Body of pancreas (tissue), 4 donors: ENCODE measurements around the gene FUNDC2. TPM values are rescaled to one million over a fixed set of nuclear protein-coding genes. Genes with fewer than 3 reads are reported as not detected.
A peak's percentile ranks its signal among the peaks of the same experiment; 100 is the strongest.

Experiments
- ATAC-seq: fragments of 150-250 bp; one replicate; pipeline ENCODE4 v1.9.1; 2016
- DNase-seq, 4 donors: peaks; one replicate each; pipeline ENCODE4 v3.0.0-alpha.2; 2019
- H3K27ac ChIP-seq, 4 donors: fragments of 200-600 bp; sonication (generic); 1 replicate in 3 of 4; 2 replicates in 1 of 4; pipeline versions ENCODE4 v1.5.1 to v1.6.1; 2016 to 2019; ENCODE audit warnings: mild to moderate bottlenecking in 1 of 4, mixed read lengths in 1 of 4, moderate library complexity in 1 of 4
- H3K27me3 ChIP-seq, 2 donors: fragments of 200-600 bp; sonication (generic); one replicate each; pipeline ENCODE4 v1.6.0; 2016; ENCODE audit warnings: mild to moderate bottlenecking in 1 of 2
- H3K36me3 ChIP-seq, 2 donors: fragments of 200-600 bp; sonication (generic); replicated peaks in 1 of 2; 2 replicates each; pipeline ENCODE4 v1.5.1; 2016; ENCODE audit warnings: low read depth in 2 of 2; ENCODE audit not compliant: insufficient read depth in 1 of 2
- H3K4me1 ChIP-seq: fragments of 200-600 bp; sonication (generic); one replicate; pipeline ENCODE4 v1.6.0; 2016
- H3K4me3 ChIP-seq, 2 donors: fragments of 200-600 bp; sonication (generic); 1 replicate in 1 of 2; 2 replicates in 1 of 2; pipeline ENCODE4 v1.5.1; 2016 to 2019
- H3K9me3 ChIP-seq, 3 donors: fragments of 200-600 bp; sonication (generic); 1 replicate in 2 of 3; 2 replicates in 1 of 3; pipeline ENCODE4 v1.5.1; 2016
- CTCF ChIP-seq, 7 experiments: fragments of 450-650 bp in 4 of 7; fragments of 200-600 bp in 3 of 7; sonication (generic) in 3 of 7; IDR thresholded peaks; one replicate each; pipeline ENCODE4 v1.5.1; 2016 to 2019; ENCODE audit warnings: antibody characterized with exemption in 7 of 7
- POLR2A ChIP-seq, 3 donors: fragments of 450-650 bp; IDR thresholded peaks; one replicate each; pipeline ENCODE4 v1.6.1; 2016; ENCODE audit warnings: antibody characterized with exemption in 3 of 3, mild to moderate bottlenecking in 2 of 3
- WGBS, 2 donors: methylation state at CpG; one replicate each; pipeline ENCODE4 v1.1.5; 2017; 5-methylcytosine and 5-hydroxymethylcytosine counted together
- intact Hi-C: fragments of 100-400 bp; cut with DNase I; formaldehyde crosslinking; loops from one replicate; pipeline ENCODE4 v1.15.1; 2023
- total RNA-seq, 2 donors: library from RNA; depleted of rRNA; stranded (reverse); fragments of >200 nt; gene quantifications; one replicate each; pipeline ENCODE4 v1.1.0, GENCODE V29; 2016

FUNDC2 gene
- total RNA-seq, 2 donors from 2014 or later, result 28.8 to 66.3 TPM

DNA sequence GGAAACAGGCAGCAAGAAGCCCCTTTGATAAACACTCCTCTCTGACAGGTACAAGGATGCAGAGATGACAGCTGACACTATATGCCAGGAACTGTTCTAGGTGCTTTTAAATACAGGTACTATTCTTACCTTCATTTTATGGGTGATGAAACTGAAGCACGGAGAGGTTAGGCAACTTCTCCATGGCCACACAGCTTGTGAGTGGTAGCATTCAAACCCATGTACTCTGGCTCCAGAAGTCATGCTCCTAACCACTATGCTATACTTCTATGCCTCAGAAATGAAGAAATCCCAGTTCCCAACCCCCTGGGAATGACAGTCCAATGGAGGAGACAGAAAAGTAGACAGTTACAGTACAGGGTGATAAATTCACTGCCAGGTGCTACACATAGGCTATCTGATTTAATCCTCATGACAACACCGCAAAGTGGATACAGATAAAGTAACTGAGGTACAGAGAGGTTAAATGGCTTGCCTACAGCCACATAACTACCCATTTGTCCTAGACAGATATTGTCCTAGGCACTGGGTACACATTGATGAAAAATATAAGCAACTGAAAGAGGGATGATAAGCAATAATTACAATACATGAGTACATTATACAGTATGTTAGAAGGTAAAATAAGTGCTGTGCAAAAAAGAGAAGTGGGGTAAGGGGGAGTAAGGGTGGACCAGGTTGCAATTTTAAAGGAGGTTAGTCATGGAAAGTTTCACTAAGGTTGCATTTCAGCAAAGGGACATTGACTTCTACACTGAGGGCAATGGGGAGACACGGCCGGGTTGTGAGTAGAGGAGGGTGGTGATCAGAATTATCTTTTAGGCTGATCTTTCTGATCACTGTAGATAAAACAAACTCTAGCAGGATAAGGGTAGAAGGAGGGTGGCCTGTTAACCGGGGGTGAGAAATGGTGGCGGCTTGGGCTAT lies 2.5 kb upstream of the FUNDC2 start:
- intact Hi-C loops, result no loop called here
- H3K36me3 ChIP-seq, result no peaks in the 10 kb centered on the region

DNA sequence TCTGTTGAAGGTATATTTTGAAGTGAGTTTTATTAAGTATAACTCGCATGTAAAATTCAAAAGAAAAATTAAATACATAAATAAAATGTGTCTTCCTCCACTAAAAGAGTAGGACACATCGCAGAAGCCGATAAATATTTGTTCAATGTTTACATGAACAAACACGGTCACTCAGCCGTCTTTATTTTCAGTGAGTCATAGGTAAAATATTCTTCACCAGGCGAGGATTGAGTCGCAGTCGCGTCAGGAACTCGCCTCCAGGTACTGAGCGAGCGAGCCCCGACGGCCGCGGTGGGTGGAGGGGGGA lies 271 bp upstream of the FUNDC2 start:
- peaks cover 20% of the 10 kb centered on the region for H3K4me1 ChIP-seq
- intact Hi-C loops, result no loop called here
- H3K27ac ChIP-seq, result peak overlapping the region; percentile 87 to 99 (median 96)
- TF ChIP-seq POLR2A (IDR thresholded peaks at IDR 0.05), result no peak
- TF ChIP-seq CTCF (IDR thresholded peaks at IDR 0.05), result no peak
- no peaks in the 10 kb centered on the region for H3K9me3 ChIP-seq
- ATAC-seq, result no peak
- H3K4me3 ChIP-seq, result no peak overlapping the region
- no peak for DNase-seq
- 0% methylated on average over 9 to 16 of the region's 16 CpGs for WGBS, 2 donors
- H3K36me3 ChIP-seq, result no peaks in the 10 kb centered on the region
- no peaks in the 10 kb centered on the region for H3K27me3 ChIP-seq

More for the DNA sequence above, 2.5 kb upstream of the FUNDC2 start:
- Histone ChIP-seq H3K27me3 (no peaks in the 10 kb centered on the region), H3K27ac (peak overlapping the region in 2 of 4 donors; percentile 11 to 30), H3K4me3 (no peak overlapping the region), H3K4me1 (peaks cover 20% of the 10 kb centered on the region), H3K9me3 (no peaks in the 10 kb centered on the region)
- DNase-seq (no peak), ATAC-seq (no peak)
- 78 to 83% methylated on average over 6 of the region's 6 CpGs for WGBS, 2 donors
- no peak for TF ChIP-seq POLR2A (IDR thresholded peaks at IDR 0.05)
- no peak for TF ChIP-seq CTCF (IDR thresholded peaks at IDR 0.05)

GRCh38 chrX:155027509-155028066 lies 944 bp downstream of the FUNDC2 start:
- Histone ChIP-seq H3K4me3 (peak overlapping the region; percentile 16 to 22), H3K4me1 (peaks cover 20% of the 10 kb centered on the region), H3K36me3 (no peaks in the 10 kb centered on the region), H3K27ac (peak overlapping the region; percentile 87 to 99 (median 96)), H3K9me3 (no peaks in the 10 kb centered on the region), H3K27me3 (no peaks in the 10 kb centered on the region)
- DNase-seq (peak in 3 of 4 donors; percentile 19 to 63 (median 30)), ATAC-seq (peak; percentile 31)
- intact Hi-C loops, result no loop called here
- 0 to 1% methylated on average over 14 of the region's 14 CpGs for WGBS, 2 donors
- TF ChIP-seq CTCF (IDR thresholded peaks at IDR 0.05) (no peak), POLR2A (IDR thresholded peaks at IDR 0.05) (peak in 2 of 3 donors; percentile 12 to 66)

GRCh38 chrX:155028129-155028528 lies 1.5 kb downstream of the FUNDC2 start:
- H3K9me3 ChIP-seq, result no peaks in the 10 kb centered on the region
- DNase-seq (no peak), ATAC-seq (no peak)
- no peak overlapping the region for H3K4me3 ChIP-seq
- intact Hi-C loops, result no loop called here
- no peaks in the 10 kb centered on the region for H3K27me3 ChIP-seq
- H3K36me3 ChIP-seq, result no peaks in the 10 kb centered on the region
- H3K4me1 ChIP-seq, result peaks cover 20% of the 10 kb centered on the region
- H3K27ac ChIP-seq, result peak overlapping the region; percentile 87 to 99 (median 96)
- WGBS, 2 donors, result 3 to 13% methylated on average over 3 of the region's 3 CpGs
- TF ChIP-seq POLR2A (IDR thresholded peaks at IDR 0.05) (no peak), CTCF (IDR thresholded peaks at IDR 0.05) (no peak)
